GM04503 (cell line): Measurements from ENCODE around the gene RC3H2.

Source experiments
- DNase-seq: peaks from one replicate; pipeline ENCODE4 v3.0.0-alpha.2; 2012; ENCODE audit warnings: low read depth

RC3H2 gene

GRCh38 chr9:122800066-122801060, 104.8 kb downstream of the RC3H2 start, which contains the start of gene OR1K1:
TSS of gene OR1K1 (plus strand) at chr9:122800123. CDS start at chr9:122800123, 0 bp downstream.
- no peak for DNase-seq

GRCh38 chr9:122797316-122798063, 107.7 kb downstream of the RC3H2 start:
- DNase-seq = no peak
